GM04503 (cell line): ENCODE data around the gene HBM.
"Not testable (repeated sequence)": the region's sequence is repeated elsewhere in the genome, so short reads cannot be mapped to it uniquely, and the experiment has no call there.

Experiments
- DNase-seq: peaks from one replicate; pipeline ENCODE4 v3.0.0-alpha.2; 2012; ENCODE audit warnings: low read depth

Gene HBM, protein sequence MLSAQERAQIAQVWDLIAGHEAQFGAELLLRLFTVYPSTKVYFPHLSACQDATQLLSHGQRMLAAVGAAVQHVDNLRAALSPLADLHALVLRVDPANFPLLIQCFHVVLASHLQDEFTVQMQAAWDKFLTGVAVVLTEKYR

DNA sequence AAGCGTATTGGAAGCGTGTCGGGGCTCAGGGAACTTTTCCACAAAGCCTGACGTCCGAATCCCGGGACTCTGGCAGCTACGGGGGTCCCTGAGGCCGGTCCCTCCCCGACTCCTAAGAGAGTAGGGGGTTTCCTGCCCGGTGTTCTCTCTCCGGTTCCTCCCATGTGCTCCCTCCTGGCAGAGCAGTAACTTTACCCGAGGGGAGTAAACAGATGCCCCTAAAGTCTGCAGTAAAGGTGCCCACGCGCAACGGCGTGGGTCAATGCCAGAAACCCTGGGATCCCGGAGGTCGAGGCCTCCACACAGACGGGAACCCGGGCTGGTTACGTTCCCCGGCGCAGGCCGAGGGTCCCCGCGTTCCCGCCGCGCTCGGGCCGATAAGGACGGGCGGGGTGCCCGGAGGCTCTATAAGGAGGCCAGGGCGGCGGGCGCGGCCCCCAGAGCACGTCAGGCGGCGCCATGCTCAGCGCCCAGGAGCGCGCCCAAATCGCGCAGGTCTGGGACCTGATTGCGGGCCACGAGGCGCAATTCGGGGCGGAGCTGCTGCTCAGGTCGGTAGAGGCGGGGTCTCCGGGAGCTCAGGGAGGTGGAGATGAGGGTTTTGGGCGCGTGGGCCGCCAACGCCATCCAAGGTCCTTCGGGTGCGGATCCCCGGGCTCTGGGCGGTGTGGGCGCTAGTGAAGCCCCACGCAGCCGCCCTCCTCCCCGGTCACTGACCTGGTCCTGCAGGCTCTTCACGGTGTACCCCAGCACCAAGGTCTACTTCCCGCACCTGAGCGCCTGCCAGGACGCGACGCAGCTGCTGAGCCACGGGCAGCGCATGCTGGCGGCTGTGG is at the start of gene HBM:
Gene HBM (plus strand): TSS at position 440 of the 836 bp plus-strand sequence. CDS start 20 bp downstream, at position 460.
- DNase-seq = no peak

DNA sequence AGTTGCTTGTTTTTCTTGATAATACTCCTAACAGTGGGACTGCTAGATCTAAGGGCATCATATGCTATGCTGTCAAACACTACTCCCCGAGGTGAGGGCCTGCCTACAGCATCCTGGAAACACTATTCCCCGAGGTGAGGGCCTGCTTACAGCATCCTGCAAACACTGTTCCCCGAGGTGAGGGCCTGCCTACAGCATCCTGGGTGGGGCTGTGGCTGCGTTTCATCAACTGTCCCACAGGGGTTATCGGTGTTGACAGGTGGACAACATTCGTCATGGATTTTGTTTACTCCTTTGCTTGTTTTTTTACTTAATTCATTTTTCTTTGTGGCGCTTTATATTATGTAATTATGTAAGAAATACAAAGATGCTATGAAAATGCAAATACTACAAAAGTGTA is 49.8 kb upstream of the HBM start:
- DNase-seq = no peak

DNA sequence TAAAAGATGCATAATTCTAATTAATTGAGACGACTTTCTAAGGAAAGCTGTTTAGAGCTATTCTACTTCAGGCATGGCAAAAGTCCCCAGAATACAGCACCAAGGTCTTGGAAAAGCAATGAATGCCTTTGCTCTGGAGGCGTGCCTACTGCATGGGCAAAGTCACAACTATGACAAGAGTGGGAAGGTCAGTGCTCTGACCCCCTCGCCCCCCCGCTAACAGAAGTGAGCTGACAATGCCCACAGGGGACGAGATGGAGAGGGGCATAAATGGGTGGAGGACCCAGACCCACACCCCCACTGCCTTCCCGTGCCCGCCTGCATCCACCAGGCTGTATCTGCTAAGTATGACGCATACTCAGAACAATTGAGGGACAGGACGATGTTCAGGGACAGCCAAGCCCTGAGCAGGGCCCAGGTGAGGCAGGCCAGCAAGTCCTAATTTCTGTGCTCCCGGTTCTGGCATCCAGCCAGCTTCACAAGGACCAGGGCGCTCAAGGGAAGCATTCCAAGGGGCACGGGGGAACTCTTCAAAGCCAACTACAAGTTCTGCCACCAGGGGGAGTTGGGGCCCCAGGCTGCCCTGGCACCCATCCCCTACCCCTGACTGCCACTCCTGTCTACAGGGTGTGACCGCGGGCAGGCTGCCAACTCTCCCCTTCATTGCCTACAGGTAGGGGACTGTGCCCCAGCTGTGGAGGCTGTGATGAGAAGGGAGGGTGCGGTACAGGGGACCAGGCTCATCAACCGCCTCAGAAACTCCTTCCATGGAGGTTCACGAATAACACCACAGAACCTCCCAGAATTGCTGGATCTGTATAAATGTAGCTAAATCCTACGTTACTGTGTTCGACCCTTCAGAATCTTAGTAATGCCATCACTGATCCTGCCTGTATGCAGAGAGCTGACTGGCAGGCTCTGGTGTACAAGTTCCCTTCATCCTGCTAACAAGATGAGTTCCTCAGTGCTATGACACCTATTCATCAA is 48.1 kb upstream of the HBM start:
- DNase-seq = no peak

DNA sequence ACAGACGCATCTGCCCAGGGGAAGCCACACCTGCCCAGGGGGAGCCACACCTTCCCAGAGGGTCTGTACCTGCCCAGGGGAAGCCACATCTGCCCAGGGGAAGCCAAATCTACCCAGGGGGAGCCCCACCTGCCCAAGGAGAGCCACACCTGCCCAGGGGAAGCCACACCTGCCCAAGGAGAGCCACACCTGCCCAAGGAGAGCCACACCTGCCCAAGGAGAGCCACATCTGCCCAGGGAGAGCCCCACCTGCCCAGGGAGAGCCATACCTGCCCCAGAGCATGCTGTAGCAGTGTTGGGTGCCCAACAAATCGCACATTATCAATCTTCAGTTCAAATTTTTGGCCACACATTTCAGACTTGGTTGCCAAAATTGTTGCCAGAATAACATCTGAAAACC is 46.9 kb upstream of the HBM start:
- no peak for DNase-seq

DNA sequence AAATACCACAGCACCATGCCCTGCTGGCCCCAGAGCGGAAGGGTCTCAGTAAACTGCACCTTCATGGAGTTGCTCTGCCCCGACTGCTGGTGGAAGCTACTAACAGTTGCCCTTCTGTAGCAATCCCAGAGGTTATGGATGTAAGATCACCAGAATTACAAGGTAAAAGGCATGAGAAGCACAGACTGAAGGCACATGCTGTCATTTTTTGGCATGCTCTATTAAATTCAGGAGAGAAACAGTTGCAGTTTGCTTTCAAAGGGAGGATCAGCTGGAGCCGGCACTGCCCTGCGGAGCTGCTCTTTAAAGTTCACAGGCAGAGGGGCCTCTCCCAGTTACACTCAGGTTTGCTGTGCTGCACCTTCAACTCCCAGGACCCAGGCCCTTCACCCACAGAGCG is 46.5 kb upstream of the HBM start:
- DNase-seq = no peak

DNA sequence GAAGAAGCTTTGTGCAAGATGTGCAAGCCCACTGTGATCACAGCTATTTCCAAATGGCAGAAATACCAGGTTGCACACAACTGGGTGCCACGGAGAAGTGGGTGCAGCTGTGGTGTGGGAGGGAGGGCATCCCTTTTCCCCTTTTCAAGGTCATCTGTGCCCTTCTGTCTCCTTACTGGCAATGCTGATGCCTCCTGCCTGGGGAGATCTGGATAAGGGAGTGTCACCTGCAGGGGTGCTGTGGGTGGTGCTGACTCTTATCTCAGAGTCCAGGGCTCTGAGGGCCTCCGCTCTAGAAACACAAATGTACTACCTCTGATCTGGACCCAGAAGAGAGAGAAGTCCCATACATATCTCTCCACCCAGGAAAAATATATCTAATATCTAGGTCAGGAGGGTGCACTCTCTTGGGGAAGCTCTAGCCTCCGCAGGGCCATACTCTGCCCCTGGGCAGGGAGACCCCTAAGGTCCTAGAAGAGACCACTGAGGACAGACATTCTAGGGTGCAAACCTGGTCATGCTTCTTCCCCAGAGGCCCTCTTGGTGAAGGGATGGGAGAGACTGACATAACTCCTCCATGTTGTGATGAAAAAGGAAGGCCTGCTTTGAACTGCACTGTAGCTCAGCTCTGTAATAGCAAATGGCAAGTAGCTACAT is 45.8 kb upstream of the HBM start:
- DNase-seq = no peak

DNA sequence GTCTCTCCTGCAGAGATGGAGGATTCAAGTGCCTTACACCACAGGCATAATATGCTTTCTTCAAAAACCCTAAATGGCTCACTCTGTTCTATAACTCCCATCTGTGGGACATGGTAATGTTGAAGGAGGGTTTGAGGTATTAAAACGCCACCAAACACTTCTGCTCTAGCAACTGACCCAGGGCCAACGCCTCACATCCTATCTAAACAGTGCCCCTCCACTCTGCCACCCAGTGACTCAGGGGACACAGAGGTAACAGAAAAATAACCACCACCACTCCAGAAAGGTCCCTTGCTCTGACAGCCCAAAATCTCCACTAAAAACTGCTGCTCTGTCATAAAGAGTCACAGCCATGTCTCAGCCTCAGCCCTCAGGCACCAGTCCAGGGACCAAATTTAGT is 45.0 kb upstream of the HBM start:
- DNase-seq = no peak

DNA sequence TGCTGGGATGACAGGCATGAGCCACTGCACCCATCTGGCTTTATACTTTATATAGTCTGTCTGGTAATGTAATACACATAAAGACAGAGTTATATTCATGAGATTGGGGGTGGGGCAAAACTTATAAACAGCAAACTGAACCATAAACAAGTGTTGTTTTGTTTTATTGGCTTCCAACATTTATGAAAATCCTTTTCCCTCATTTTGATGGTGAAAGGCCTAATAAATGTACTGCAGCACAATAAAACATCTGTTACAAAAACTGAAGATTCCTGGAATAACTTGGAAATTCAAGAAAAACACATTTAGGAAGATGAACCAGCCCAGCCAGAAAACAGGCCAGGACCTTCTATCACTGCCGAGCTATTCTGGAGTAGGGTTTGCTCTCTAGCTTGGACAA is 43.4 kb upstream of the HBM start:
- no peak for DNase-seq

DNA sequence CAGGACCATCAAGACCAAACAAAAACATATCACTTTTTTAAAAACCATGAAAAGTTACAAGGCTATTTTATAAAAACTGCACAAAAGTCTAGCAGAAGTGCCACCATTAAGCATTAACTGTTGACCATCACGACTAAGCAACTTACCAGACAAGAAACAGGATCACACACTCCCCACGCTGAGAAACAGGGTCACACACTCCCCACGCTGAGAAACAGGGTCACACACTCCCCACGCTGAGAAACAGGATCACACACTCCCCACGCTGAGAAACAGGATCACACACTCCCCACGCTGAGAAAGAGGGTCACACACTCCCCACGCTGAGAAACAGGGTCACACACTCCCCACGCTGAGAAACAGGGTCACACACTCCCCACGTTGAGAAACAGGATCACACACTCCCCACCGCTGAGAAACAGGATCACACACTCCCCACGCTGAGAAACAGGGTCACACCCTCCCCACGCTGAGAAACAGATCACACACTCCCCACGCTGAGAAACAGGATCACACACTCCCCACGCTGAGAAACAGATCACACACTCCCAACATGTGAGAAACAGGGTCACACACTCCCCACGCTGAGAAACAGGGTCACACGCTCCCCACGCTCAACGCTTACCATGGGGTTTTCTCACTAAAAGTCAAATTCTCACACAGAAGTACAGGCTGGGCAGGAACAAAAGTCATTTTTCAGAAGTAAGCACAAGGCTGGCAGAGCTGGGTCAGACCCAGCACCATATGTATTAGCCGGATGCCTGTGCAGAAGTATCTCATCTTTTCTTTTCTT is 42.0 kb upstream of the HBM start:
- not testable (repeated sequence) for DNase-seq

DNA sequence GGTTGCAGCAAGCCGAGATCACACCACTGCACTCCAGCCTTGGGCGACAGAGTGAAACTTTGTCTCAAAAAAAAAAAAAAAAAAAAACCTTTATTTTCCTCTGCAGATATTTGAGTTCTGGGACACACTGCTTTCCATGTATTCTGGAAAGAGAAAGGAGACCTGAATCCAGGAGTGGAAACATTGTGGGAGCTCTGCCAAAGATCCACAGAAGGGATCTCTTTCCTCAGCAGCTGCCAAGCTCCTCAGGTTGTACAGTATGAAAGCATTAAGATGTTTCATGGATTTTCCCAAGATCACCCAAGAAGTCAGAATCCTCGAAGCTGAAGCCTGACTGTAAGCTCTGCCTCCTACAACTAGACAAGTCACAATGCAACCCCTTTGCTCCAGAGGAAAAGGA is 40.8 kb upstream of the HBM start:
- DNase-seq = no peak

DNA sequence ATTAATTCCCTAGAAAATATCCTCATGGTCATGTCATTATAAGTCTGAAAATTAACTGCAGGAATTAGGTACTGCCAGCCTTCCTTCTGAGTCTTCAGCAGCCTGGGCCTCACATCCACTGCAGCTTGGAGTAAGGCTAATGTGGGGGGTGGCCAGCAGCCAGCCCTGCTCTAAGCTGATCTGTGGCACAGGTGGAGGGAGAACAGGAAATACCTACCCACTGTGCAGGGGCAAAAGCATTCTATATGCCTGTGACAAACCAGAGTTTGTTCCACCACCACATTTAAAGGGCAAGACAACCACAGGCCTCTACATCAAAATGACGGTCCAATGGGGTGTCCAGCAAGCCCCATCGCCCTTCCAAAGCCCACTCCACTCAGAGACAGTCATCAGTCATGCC is 36.7 kb upstream of the HBM start:
- DNase-seq = no peak

DNA sequence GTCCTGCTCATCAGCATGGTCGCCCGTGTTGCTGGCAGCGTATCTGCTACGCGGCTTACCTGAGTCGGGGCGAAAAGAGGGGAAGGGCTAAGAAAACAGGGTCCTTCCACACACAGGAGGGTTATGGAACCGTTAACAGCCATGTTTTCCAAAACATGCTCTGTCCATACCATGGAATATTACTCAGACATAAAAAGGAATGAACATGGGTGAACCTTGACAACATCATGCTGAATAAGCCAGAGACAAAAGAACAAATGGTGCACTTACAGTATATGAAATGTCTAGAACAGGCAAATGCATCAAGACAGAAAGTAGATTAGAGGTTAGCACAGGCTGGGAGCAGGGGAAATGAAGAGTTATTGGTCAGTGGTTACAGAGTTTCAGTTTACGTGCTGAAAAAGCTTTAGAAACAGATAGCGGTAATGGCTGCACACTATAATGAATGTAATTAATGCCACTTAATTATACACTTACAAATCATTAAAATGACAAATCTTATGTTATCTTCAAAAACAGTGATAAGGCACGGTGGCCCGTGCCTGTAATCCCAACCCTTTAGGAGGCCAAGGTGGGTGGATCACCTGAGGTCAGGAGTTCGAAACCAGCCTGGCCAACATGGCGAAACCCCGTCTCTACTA is 35.1 kb upstream of the HBM start:
- no peak for DNase-seq

DNA sequence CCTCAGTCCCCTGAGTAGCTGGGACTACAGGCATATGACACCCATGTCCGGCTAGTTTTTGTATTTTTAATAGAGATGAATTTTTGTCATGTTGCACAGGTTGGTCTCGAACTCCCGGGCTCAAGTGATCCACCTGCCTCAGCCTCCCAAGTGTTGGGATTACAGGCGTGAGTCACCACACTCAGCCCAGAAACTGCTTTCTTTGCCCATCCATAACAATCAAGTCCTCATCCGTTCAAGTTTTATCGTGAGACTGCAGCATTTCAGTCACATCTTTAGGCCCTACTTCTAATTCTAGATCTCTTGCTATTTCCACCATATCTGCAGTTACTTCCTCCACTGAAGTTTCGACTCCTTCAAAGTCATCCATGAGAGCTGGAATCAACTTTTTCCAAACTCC is 33.7 kb upstream of the HBM start:
- DNase-seq = no peak

DNA sequence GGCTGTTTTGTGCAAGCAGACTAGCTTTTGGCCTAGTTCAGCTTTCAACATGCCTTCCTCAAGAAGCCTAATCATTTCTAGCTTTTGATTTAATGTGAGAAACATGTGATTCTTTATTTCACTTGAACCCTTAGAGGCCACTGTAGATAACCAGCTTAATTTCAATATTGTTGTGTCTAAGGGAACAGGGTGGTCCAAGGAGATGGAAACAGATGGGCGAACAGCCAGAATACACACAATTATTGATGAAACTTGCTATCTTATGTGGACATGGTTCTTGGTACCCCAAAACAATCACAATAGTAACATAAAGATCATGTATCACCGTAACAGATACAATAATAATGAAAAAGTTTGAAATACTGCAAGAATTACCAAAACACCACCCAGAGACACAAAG is 32.1 kb upstream of the HBM start:
- DNase-seq = no peak

DNA sequence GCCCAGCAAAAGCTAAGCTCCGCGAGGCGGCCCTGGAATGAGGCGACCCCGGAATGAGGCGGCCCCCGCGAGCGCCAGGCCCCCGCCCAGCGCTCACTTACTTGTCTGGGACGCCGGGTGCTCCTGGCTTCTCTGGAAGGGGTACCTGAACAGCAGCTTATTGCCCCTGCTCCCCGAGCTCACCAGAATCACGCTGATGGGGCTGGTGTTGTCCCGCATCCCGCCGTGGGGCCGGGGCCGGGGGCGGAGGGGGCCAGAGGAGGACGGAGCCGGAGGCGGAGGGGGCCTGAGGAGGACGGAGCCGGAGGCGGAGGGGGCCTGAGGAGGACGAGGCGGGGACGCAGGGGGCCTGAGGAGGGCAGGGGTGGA is 27.7 kb upstream of the HBM start:
- no peak for DNase-seq

DNA sequence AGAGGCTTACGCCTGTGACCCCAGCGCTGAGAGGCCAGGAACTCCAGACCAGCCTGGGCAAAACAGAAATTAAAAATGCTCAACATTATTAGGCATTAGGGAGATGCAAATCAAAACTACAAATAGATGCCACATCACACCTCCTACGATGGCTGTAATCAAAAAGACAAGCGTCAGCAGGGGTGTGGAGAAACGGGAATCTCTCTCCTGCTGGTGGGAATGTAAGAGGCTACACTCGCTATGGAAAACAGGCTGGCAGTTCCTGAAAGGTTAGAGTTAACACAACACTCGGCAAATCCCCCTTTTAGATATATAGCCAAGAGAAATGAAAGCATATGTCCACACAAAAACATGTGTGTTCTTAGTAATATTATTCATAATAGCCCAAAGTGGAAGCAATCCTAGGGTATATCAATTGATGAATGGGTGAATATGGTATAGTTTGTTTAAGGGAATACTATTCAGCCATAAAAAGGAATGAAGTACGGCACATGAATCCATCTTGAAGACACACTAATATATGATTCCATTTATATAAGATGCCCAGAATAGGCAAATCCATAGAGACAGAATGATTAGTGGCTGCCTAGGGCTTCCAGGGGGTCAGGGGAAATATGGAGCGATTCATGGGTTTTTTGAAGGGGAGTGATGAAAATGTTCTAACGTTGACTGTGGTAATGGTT is 25.5 kb upstream of the HBM start:
- no peak for DNase-seq

DNA sequence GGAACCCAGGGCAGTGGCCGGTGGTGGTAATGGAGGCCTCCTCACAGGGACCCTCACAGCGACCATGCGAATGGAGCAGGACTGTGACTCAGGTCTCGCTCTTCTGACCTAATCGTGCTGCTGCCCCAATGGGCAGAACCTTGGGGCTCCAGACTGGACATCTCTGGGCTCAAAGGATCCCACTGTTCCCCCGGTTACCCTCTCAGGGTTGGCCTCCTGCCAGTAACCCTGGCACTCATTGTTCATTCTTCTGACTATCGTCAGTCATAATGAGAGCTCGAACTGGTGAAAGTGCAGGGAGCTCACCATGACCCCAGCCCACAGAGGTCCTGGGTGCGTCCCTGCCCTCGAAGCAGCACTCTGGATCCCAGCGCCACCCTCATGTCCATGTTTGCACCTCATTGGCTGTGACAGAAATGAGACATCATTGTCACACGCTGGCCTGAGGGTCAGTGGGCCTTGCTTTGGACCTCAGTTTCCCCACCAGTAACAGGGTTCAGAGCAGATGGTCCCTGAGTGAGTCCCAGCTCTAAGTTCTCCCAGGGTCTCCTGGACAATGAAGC is 23.3 kb upstream of the HBM start:
- DNase-seq = no peak

DNA sequence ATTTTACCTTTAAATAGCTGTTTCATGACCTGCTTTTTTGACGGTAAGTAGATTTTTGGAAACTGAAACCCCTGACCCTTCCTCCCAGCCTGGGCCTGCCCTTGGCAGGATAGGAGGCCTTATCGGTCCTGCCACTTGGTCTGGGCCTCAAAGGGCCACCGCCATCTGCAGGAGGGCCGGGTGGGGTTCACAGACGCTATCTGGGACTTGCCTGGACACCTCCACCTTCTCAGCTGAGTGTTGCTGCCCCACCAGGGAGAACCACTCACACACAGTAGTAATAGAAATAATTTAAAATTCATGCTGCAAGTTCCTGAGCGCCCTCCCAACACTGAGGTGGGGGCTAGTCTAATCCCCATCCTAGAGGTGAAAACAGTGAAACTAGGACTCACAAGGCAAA is 22.7 kb upstream of the HBM start:
- no peak for DNase-seq

DNA sequence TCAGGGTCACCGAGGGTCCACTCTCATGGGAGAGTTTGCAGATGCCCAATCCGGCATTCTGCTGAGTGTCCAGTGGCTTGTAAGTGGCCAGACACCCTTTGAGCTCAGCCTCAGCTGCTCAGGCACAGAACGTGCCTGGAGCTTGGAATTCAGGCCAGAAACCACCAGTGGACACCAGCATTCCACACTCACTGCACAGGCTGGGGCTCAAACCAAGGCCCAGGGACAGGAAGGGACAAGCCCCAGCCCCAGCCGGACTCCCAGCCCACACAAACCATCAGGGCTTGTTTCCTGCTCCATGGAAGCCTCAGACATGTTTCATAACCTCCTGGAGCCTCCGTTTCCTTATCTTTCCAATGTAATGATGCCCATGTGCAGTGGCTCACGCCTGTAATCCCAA is 22.3 kb upstream of the HBM start:
- DNase-seq = no peak

DNA sequence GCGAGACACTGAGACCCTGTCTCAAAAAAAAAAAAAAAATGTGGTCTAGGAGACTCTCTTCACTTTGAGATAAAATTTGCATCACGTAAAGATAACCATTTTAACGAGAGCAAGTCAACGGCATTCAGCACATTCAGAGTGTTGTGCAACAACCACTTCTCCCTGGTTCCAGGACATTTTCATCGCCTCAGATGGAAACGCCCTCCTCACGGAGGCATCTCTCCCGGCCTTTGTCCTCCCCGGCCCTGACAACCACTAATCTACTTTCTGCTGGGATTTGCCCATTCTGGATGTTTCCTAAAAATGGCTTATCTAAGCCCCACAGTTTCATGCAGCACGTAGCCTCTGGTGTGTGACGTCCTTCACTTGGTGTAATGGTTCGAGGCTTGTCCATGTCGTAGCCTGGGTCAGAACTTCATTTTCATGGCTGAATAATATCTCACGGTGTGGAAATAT is 21.0 kb upstream of the HBM start:
- DNase-seq = no peak
